SK-N-SH (cell line): Measurements from ENCODE around the gene RPL7A. TPM values are rescaled to one million over a fixed set of nuclear protein-coding genes. Genes with fewer than 3 reads are reported as not detected.

Source experiments
- CTCF ChIA-PET: fragments of 300-600, 350-600 bp; formaldehyde crosslinking; extraction: SDS; loops from one replicate; lab custom pipeline; 2021; lab: Yijun Ruan, JAX
- POLR2A ChIA-PET: fragments of 350-600 bp; sonication (Branson Sonifier 250); formaldehyde crosslinking; extraction: SDS; loops from one replicate; lab custom pipeline; 2020; ENCODE audit warnings: antibody characterized with exemption, inconsistent platforms; lab: Yijun Ruan, JAX
- DNase-seq: peaks from one replicate; pipeline ENCODE4 v3.0.0; 2012
- H2AFZ ChIP-seq: fragments of 200-600 bp; sonication (generic); 2 replicates; pipeline ENCODE4 v1.8.1; 2016; ENCODE audit warnings: antibody characterized with exemption, mild to moderate bottlenecking, low read depth
- H3F3A ChIP-seq: fragments of 200-600 bp; sonication (generic); replicated peaks from 2 replicates; pipeline ENCODE3; 2016; ENCODE audit warnings: antibody characterized with exemption, mild to moderate bottlenecking; ENCODE audit not compliant: insufficient read depth
- H3K27ac ChIP-seq, 2 experiments: fragments of 200-500 bp in 1 of 2; fragments of 200-600 bp in 1 of 2; sonication (Bioruptor generic) in 1 of 2; sonication (generic), shearing (Covaris generic) in 1 of 2; 2 replicates each; pipeline versions ENCODE4 v1.5.1 to v1.6.1; 2014 to 2016; ENCODE audit warnings: low read depth in 2 of 2, inconsistent platforms in 1 of 2, low read length in 1 of 2, mild to moderate bottlenecking in 1 of 2, mixed read lengths in 1 of 2
- H3K27me3 ChIP-seq: fragments of 200-600 bp; sonication (generic), shearing (Covaris generic); 2 replicates; pipeline ENCODE4 v1.6.1; 2016; ENCODE audit warnings: mixed run types; ENCODE audit not compliant: insufficient read depth
- H3K36me3 ChIP-seq, 2 experiments: fragments of 200-500 bp in 1 of 2; fragments of 200-600 bp in 1 of 2; sonication (Bioruptor generic) in 1 of 2; sonication (generic) in 1 of 2; replicated peaks in 1 of 2; 2 replicates each; pipeline versions ENCODE3 to v1.5.1; 2014 to 2016; ENCODE audit warnings: low read length in 1 of 2, mild to moderate bottlenecking in 1 of 2; ENCODE audit not compliant: insufficient read depth in 2 of 2, control insufficient read depth in 1 of 2
- H3K4me1 ChIP-seq, 2 experiments: fragments of 200-500 bp in 1 of 2; fragments of 200-600 bp in 1 of 2; sonication (Bioruptor generic) in 1 of 2; sonication (generic), shearing (Covaris generic) in 1 of 2; 2 replicates each; pipeline versions ENCODE4 v1.5.1 to v1.6.1; 2014 to 2016; ENCODE audit warnings: low read depth in 1 of 2, low read length in 1 of 2, mixed run types in 1 of 2; ENCODE audit not compliant: insufficient read depth in 2 of 2, control insufficient read depth in 1 of 2
- H3K4me2 ChIP-seq: fragments of 200-600 bp; sonication (generic), shearing (Covaris generic); 2 replicates; pipeline ENCODE4 v1.6.1; 2017; ENCODE audit warnings: mixed run types
- H3K4me3 ChIP-seq, 2 experiments: fragments of 200-500 bp in 1 of 2; fragments of 200-600 bp in 1 of 2; sonication (Bioruptor generic) in 1 of 2; sonication (generic), shearing (Covaris generic) in 1 of 2; 2 replicates each; pipeline versions ENCODE4 v1.5.1 to v1.8.1; 2014 to 2016; ENCODE audit warnings: low read depth in 2 of 2, inconsistent platforms in 1 of 2, low read length in 1 of 2, mild to moderate bottlenecking in 1 of 2, mixed read lengths in 1 of 2, moderate library complexity in 1 of 2
- H3K79me2 ChIP-seq: fragments of 200-600 bp; sonication (generic); 2 replicates; pipeline ENCODE4 v1.8.1; 2017; ENCODE audit warnings: mild to moderate bottlenecking; ENCODE audit not compliant: insufficient read depth
- H3K9ac ChIP-seq: fragments of 200-600 bp; sonication (generic); 2 replicates; pipeline ENCODE4 v1.6.1; 2017; ENCODE audit warnings: mixed run types
- H3K9me2 ChIP-seq: fragments of 200-600 bp; sonication (generic); 2 replicates; pipeline ENCODE4 v1.6.1; 2017; ENCODE audit warnings: mixed run types
- H3K9me3 ChIP-seq: fragments of 200-600 bp; sonication (generic); 2 replicates; pipeline ENCODE4 v1.6.1; 2017; ENCODE audit warnings: mixed run types, mild to moderate bottlenecking, moderate library complexity
- H4K20me1 ChIP-seq: fragments of 200-600 bp; sonication (generic); 2 replicates; pipeline ENCODE4 v1.6.1; 2017; ENCODE audit warnings: mild to moderate bottlenecking, mixed run types; ENCODE audit not compliant: insufficient read depth
- CHD2 ChIP-seq: fragments of 150-350 bp; IDR thresholded peaks from 2 replicates; pipeline ENCODE4 v1.6.1; 2018; ENCODE audit warnings: low read length; ENCODE audit not compliant: partially characterized antibody
- ELF1 ChIP-seq: IDR thresholded peaks from 2 replicates; pipeline ENCODE4 v1.4.0; 2012
- EZH2phosphoT487 ChIP-seq: fragments of 200-600 bp; sonication (generic); IDR thresholded peaks from 2 replicates; pipeline ENCODE4 v1.6.1; 2017; ENCODE audit warnings: low read depth, mixed run types, mild to moderate bottlenecking, antibody characterized with exemption, moderate library complexity, borderline replicate concordance
- FOSL2 ChIP-seq: IDR thresholded peaks from 2 replicates; pipeline ENCODE4 v1.4.0; 2012; ENCODE audit warnings: low read depth, mild to moderate bottlenecking, moderate library complexity, borderline replicate concordance
- FOXM1 ChIP-seq: IDR thresholded peaks from 2 replicates; pipeline ENCODE4 v1.4.0; 2012; ENCODE audit warnings: low read depth, mild to moderate bottlenecking
- GABPA ChIP-seq: IDR thresholded peaks from 2 replicates; pipeline ENCODE4 v1.4.0; 2012; ENCODE audit warnings: low read depth, mild to moderate bottlenecking
- JUND ChIP-seq: IDR thresholded peaks from 2 replicates; pipeline ENCODE4 v1.4.0; 2012
- MAX ChIP-seq: IDR thresholded peaks from 2 replicates; pipeline ENCODE4 v1.4.0; 2012; ENCODE audit warnings: low read depth
- MEF2A ChIP-seq: IDR thresholded peaks from 2 replicates; pipeline ENCODE4 v1.4.0; 2012; ENCODE audit warnings: low read depth, borderline replicate concordance
- PBX3 ChIP-seq: IDR thresholded peaks from 2 replicates; pipeline ENCODE4; 2012
- RAD21 ChIP-seq: IDR thresholded peaks from 2 replicates; pipeline ENCODE4 v1.6.1; 2012; ENCODE audit warnings: mild to moderate bottlenecking, low read length
- RCOR1 ChIP-seq: fragments of 150-350 bp; IDR thresholded peaks from 2 replicates; pipeline ENCODE4 v1.6.1; 2017; ENCODE audit warnings: antibody characterized with exemption, low read length
- REST ChIP-seq: IDR thresholded peaks from 2 replicates; pipeline ENCODE4 v1.6.1; 2012; ENCODE audit warnings: mild to moderate bottlenecking, low read depth, low read length, moderate library complexity
- RXRA ChIP-seq: IDR thresholded peaks from 2 replicates; pipeline ENCODE4 v1.4.0; 2012; ENCODE audit warnings: low read depth, mild to moderate bottlenecking, borderline replicate concordance
- SIN3A ChIP-seq: IDR thresholded peaks from 2 replicates; pipeline ENCODE4 v1.6.1; 2012; ENCODE audit warnings: low read depth, mild to moderate bottlenecking, low read length, moderate library complexity, borderline replicate concordance
- SMC3 ChIP-seq: IDR thresholded peaks from 2 replicates; pipeline ENCODE4 v1.6.1; 2012; ENCODE audit warnings: low read depth, low read length, improper control_type of control experiment
- USF1 ChIP-seq: IDR thresholded peaks from 2 replicates; pipeline ENCODE4 v1.4.0; 2012; ENCODE audit warnings: low read depth, borderline replicate concordance
- WGBS: methylation state at CpG from one replicate; pipeline ENCODE4 v1.1.6; 2017; ENCODE audit warnings: low lambda C conversion rate; 5-methylcytosine and 5-hydroxymethylcytosine counted together
- polyA plus RNA-seq, 3 experiments: library from polyadenylated mRNA; depleted of rRNA; stranded (reverse); fragments of >200 nt; gene quantifications; 2 replicates each; pipeline ENCODE4 v1.2.3, GENCODE V29; 2012

RPL7A gene
- polyA plus RNA-seq, 1 of the 3 experiments (the other 2 are of a cell fraction) = 4,121 TPM

- no peak for TF ChIP-seq MAX
- no peak for TF ChIP-seq MEF2A
- TF ChIP-seq FOSL2 = no peak
- TF ChIP-seq CHD2 = no peak
Measured at GRCh38 chr9:133353548-133353947, 5.5 kb downstream of the RPL7A start (continued).

- Histone ChIP-seq H2AFZ (no peak overlapping the region), H3K4me1 (peaks cover 16 to 41% of the 10 kb centered on the region in 2 experiments; a peak in 3 of 4 replicates), H4K20me1 (peaks cover 28% of the 10 kb centered on the region), H3K4me3 (no peak overlapping the region; a peak in 1 of 4 replicates), H3K27ac (no peak overlapping the region), H3K9me3 (no peaks in the 10 kb centered on the region), H3K4me2 (peak overlapping the region; percentile 93), H3K9me2 (no peaks in the 10 kb centered on the region), H3K79me2 (peaks cover 55% of the 10 kb centered on the region), H3F3A (peaks cover 41% of the 10 kb centered on the region), H3K9ac (no peak overlapping the region), H3K27me3 (no peaks in the 10 kb centered on the region), H3K36me3 (peaks cover 25 to 57% of the 10 kb centered on the region in 2 experiments)
- TF ChIP-seq EZH2phosphoT487 (no peak), PBX3 (no peak)
- no peak for DNase-seq
- 92% methylated on average over 5 of the region's 7 CpGs for WGBS
- POLR2A ChIA-PET = interaction anchor here (0.6 to 1.0 kb wide), 2 partner anchors 9 to 21 kb away, joined by 3 to 4 read pairs; no protein-coding TSS in a partner anchor
- CTCF ChIA-PET = interaction anchor here (1.2 to 1.7 kb wide), 2 partner anchors 9 to 25 kb away, joined by 3 to 5 read pairs; no protein-coding TSS in a partner anchor
Measured at GRCh38 chr9:133354766-133355165, 6.7 kb downstream of the RPL7A start.

GRCh38 chr9:133355881-133356357 lies 7.9 kb downstream of the RPL7A start:
- H4K20me1 ChIP-seq = peaks cover 20% of the 10 kb centered on the region
- peak overlapping the region; percentile 93 for H3K4me2 ChIP-seq
- no peak for DNase-seq
- H3F3A ChIP-seq = peaks cover 30% of the 10 kb centered on the region
- WGBS = 0% methylated on average over 21 of the region's 31 CpGs
- no peaks in the 10 kb centered on the region for H3K9me2 ChIP-seq
- no peaks in the 10 kb centered on the region for H3K9me3 ChIP-seq
- H3K9ac ChIP-seq = peak overlapping the region; percentile 79
- peaks cover 14 to 57% of the 10 kb centered on the region in 2 experiments for H3K36me3 ChIP-seq
- peak overlapping the region; percentile 86 to 90 for H3K4me3 ChIP-seq
- no peak overlapping the region for H2AFZ ChIP-seq
- peaks cover 45% of the 10 kb centered on the region for H3K79me2 ChIP-seq
- ChIA-PET POLR2A (interaction anchor here (1.1 kb wide), 1 partner anchor 19 kb away, joined by 3 read pairs; no protein-coding TSS in a partner anchor), CTCF (interaction anchor here (0.9 to 1.9 kb wide), 8 partner anchors 8 to 175 kb away, joined by 3 to 7 read pairs (median 4); partner anchors contain the start of genes MED22, RPL7A and SLC2A6)
- no peaks in the 10 kb centered on the region for H3K27me3 ChIP-seq
- H3K27ac ChIP-seq = peak overlapping the region; percentile 34 to 68; a peak in 3 of 4 replicates
- peaks cover 13 to 33% of the 10 kb centered on the region in 2 experiments; a peak in 2 of 4 replicates for H3K4me1 ChIP-seq
- no peak for TF ChIP-seq FOXM1
- no peak for TF ChIP-seq RAD21
- TF ChIP-seq SMC3 = no peak
- no peak for TF ChIP-seq RXRA
- TF ChIP-seq USF1 = no peak
- TF ChIP-seq SIN3A = no peak
- no peak for TF ChIP-seq JUND
- TF ChIP-seq RCOR1 = no peak
- TF ChIP-seq CHD2 = no peak
- no peak for TF ChIP-seq ELF1
- no peak for TF ChIP-seq GABPA
- TF ChIP-seq EZH2phosphoT487 = no peak
- no peak for TF ChIP-seq MAX
- TF ChIP-seq REST = no peak
- no peak for TF ChIP-seq MEF2A
